Thoracic aorta (tissue), 2 donors: ENCODE measurements around the gene LTA4H. TPM values are rescaled to one million over a fixed set of nuclear protein-coding genes. Genes with fewer than 3 reads are reported as not detected.

Experiments used
- ATAC-seq: fragments of 150-250 bp; one replicate; pipeline ENCODE4 v1.8.0; 2017; ENCODE audit warnings: low read depth; ENCODE audit not compliant: insufficient number of reproducible peaks, low FRiP score
- DNase-seq: peaks from one replicate; pipeline ENCODE4 v3.0.0-alpha.2; 2020; ENCODE audit warnings: low spot score
- H3K27ac ChIP-seq, 2 donors: fragments of 200-600 bp; sonication (generic); 1 replicate in 1 of 2; 2 replicates in 1 of 2; pipeline ENCODE4 v1.5.1; 2016; ENCODE audit warnings: mild to moderate bottlenecking in 2 of 2, moderate library complexity in 2 of 2
- H3K27me3 ChIP-seq: fragments of 200-600 bp; sonication (generic); replicated peaks from 2 replicates; pipeline ENCODE4 v1.6.0; 2016; ENCODE audit warnings: mild to moderate bottlenecking; ENCODE audit not compliant: insufficient read depth
- H3K36me3 ChIP-seq: fragments of 200-600 bp; sonication (generic); one replicate; pipeline ENCODE4 v1.5.1; 2016
- H3K4me1 ChIP-seq, 2 donors: fragments of 200-600 bp; sonication (generic); 1 replicate in 1 of 2; 2 replicates in 1 of 2; pipeline versions ENCODE4 v1.5.1 to v1.6.0; 2016; ENCODE audit warnings: low read depth in 2 of 2, mild to moderate bottlenecking in 1 of 2; ENCODE audit not compliant: control insufficient read depth in 1 of 2
- H3K4me3 ChIP-seq: fragments of 200-600 bp; sonication (generic); 2 replicates; pipeline ENCODE4 v1.5.1; 2016; ENCODE audit warnings: mild to moderate bottlenecking
- H3K9me3 ChIP-seq: fragments of 200-600 bp; sonication (generic); 2 replicates; pipeline ENCODE4 v1.5.1; 2016
- total RNA-seq, 2 donors: library from RNA; depleted of rRNA; stranded (reverse); fragments of >200 nt; gene quantifications; one replicate each; pipeline versions ENCODE4 v1.1.0 to v1.2.3, GENCODE V29; 2016
- TF ChIP-seq, protein P1 (sequence below): fragments of 200-600 bp; sonication (generic); IDR thresholded peaks from one replicate; pipeline ENCODE4 v1.5.1; 2019; ENCODE audit warnings: antibody characterized with exemption

The LTA4H gene
- total RNA-seq, 2 donors from 2014 or later, result 39.9 to 68.5 TPM

DNA sequence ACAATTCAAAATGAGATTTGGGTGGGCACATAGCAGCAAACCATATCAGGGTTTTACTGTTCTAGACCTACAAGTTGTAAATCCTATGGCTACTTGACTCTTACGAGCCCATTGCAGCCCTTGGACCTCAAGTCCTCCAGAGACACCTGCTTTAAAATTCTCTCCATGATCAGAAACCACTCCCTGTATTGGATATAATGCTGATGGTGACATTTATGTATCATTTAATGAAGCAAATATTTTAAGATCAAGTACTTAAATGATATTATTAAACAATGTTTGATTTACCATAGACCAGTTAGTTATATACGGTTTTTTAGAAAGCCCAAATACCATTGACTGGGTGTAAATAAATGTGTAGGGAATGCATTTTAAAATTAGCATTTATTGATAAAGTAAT, 68.1 kb downstream of the LTA4H start:
- no peak overlapping the region for H3K4me3 ChIP-seq
- TF ChIP-seq, protein P1, sequence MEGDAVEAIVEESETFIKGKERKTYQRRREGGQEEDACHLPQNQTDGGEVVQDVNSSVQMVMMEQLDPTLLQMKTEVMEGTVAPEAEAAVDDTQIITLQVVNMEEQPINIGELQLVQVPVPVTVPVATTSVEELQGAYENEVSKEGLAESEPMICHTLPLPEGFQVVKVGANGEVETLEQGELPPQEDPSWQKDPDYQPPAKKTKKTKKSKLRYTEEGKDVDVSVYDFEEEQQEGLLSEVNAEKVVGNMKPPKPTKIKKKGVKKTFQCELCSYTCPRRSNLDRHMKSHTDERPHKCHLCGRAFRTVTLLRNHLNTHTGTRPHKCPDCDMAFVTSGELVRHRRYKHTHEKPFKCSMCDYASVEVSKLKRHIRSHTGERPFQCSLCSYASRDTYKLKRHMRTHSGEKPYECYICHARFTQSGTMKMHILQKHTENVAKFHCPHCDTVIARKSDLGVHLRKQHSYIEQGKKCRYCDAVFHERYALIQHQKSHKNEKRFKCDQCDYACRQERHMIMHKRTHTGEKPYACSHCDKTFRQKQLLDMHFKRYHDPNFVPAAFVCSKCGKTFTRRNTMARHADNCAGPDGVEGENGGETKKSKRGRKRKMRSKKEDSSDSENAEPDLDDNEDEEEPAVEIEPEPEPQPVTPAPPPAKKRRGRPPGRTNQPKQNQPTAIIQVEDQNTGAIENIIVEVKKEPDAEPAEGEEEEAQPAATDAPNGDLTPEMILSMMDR, result no peak
- H3K9me3 ChIP-seq, result no peaks in the 10 kb centered on the region
- H3K36me3 ChIP-seq, result no peaks in the 10 kb centered on the region
- no peaks in the 10 kb centered on the region for H3K27me3 ChIP-seq
- H3K4me1 ChIP-seq, result no peaks in the 10 kb centered on the region
- H3K27ac ChIP-seq, result no peak overlapping the region
- DNase-seq (no peak), ATAC-seq (no peak)

DNA sequence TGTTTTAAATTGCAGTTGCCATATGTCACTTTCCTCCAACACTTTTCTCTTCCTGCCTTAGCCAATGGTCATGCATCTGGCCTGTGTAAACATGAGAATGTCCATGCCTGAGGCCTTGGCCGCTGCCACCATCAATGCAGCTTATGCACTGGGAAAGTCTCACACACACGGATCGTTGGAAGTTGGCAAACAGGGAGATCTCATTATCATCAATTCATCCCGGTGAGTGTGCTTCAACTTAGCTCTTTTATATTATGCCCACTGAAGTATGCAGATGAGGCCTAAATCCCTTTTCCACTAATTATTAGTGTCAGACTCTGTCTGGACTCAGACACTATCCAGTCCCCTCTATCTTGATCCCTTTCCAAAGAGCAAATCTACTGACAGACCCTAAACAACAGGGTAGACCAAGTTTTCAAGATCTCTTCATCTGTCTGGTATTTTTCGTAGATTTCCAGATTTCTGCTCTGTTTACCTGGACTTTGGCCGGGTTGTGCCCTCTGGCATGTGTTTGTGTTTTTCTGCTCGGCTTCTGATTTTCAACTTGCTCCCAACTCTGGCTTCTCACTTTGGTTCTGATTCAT, 69.0 kb downstream of the LTA4H start:
- no peak for ATAC-seq
- no peaks in the 10 kb centered on the region for H3K27me3 ChIP-seq
- no peaks in the 10 kb centered on the region for H3K36me3 ChIP-seq
- H3K4me3 ChIP-seq, result no peak overlapping the region
- DNase-seq, result no peak
- no peaks in the 10 kb centered on the region for H3K4me1 ChIP-seq
- H3K9me3 ChIP-seq, result no peaks in the 10 kb centered on the region
- H3K27ac ChIP-seq, result no peak overlapping the region
- TF ChIP-seq, protein P1, result no peak

DNA sequence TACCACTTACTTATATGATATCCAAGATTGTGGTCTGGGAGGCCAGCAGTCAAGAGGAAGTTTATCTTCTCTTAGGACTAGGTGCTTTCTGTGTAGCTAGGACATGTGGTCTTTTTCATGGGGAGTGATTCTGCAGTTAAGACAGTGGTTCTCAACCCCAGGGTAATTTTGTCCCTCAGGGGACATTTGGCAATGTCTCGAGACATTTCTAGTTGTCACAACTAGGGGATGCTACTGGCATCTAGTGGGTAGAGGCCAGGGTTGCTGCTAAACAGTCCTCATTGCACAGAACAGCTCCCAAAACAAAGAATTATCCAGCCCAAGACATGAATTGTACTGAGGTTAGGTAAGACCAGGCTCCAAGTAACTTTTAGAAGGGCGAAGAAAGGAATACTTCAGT, 72.3 kb downstream of the LTA4H start:
- TF ChIP-seq, protein P1, result no peak
- no peaks in the 10 kb centered on the region for H3K4me1 ChIP-seq
- DNase-seq (no peak), ATAC-seq (no peak)
- no peak overlapping the region for H3K4me3 ChIP-seq
- no peaks in the 10 kb centered on the region for H3K9me3 ChIP-seq
- no peaks in the 10 kb centered on the region for H3K27me3 ChIP-seq
- no peak overlapping the region for H3K27ac ChIP-seq
- no peaks in the 10 kb centered on the region for H3K36me3 ChIP-seq

DNA sequence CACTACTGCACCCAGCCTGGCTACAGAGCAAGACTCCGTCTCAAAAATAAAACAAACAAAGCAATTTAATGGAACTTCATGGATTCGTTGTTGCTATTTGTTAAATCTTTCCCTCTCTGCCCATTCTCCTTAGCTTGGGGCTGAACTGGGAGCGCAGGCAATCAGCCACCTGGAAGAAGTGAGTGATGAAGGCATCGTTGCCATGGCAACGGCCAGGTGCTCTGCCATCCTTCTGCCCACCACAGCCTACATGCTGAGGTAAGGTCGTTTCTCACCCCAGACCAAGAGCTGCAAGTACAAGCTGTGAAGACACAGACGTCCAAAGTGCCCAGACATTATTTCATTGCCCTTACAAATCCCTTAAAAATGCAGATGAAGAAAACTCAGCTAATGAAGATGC, 73.2 kb downstream of the LTA4H start:
- H3K27ac ChIP-seq, result no peak overlapping the region
- H3K27me3 ChIP-seq, result no peaks in the 10 kb centered on the region
- DNase-seq (no peak), ATAC-seq (no peak)
- no peaks in the 10 kb centered on the region for H3K4me1 ChIP-seq
- no peak overlapping the region for H3K4me3 ChIP-seq
- no peaks in the 10 kb centered on the region for H3K36me3 ChIP-seq
- TF ChIP-seq, protein P1, result no peak
- H3K9me3 ChIP-seq, result no peaks in the 10 kb centered on the region

DNA sequence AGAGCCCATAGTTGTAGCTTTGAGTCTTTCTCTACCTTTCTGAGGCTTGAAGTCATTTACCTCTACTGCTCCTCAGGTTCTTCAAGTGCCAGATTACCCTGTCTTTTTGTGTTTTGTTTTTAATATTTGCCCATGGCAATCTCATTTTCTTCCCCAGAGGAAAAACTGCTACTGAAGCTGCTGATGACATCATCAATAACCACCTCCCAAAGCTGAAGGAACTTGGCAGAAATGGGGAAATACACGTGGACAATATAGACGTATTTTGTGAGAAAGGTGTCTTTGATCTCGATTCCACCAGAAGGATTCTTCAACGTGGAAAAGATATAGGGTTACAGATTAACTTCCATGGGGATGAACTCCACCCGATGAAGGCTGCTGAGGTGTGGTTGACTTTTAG, 75.1 kb downstream of the LTA4H start:
- H3K9me3 ChIP-seq, result no peaks in the 10 kb centered on the region
- no peaks in the 10 kb centered on the region for H3K27me3 ChIP-seq
- no peak overlapping the region for H3K27ac ChIP-seq
- TF ChIP-seq, protein P1, result no peak
- no peaks in the 10 kb centered on the region for H3K36me3 ChIP-seq
- ATAC-seq, result no peak
- no peak for DNase-seq
- no peaks in the 10 kb centered on the region for H3K4me1 ChIP-seq
- no peak overlapping the region for H3K4me3 ChIP-seq
